SK-N-MC (cell line): ENCODE measurements around the gene NF2.
"Not testable (repeated sequence)": the region's sequence is repeated elsewhere in the genome, so short reads cannot be mapped to it uniquely, and the experiment has no call there.

Experiments
- DNase-seq: peaks from one replicate; pipeline ENCODE4 v3.0.0-alpha.2; 2011; ENCODE audit warnings: low read depth, low spot score
- H3K27ac ChIP-seq: fragments of 200-600 bp; sonication (generic); 2 replicates; pipeline ENCODE4 v1.5.1; 2016; ENCODE audit warnings: mixed run types
- H3K36me3 ChIP-seq: fragments of 200-600 bp; sonication (generic); 2 replicates; pipeline ENCODE4 v1.6.1; 2017; ENCODE audit warnings: antibody characterized with exemption, low read length, mixed read lengths; ENCODE audit not compliant: insufficient read depth
- H3K4me3 ChIP-seq: fragments of 200-600 bp; sonication (generic); 2 replicates; pipeline ENCODE4 v1.5.1; 2016
- H3K9ac ChIP-seq: fragments of 200-600 bp; sonication (generic); 2 replicates; pipeline ENCODE4 v1.8.0; 2017; ENCODE audit warnings: mixed run types, mixed read lengths; ENCODE audit not compliant: insufficient read length
- H3K9me3 ChIP-seq: fragments of 200-600 bp; sonication (generic); 2 replicates; pipeline ENCODE4 v1.6.1; 2017; ENCODE audit warnings: low read depth, mild to moderate bottlenecking, antibody characterized with exemption, low read length, moderate library complexity, mixed read lengths
- EZH2 ChIP-seq: fragments of 200-600 bp; sonication (generic); IDR thresholded peaks from one replicate; pipeline ENCODE4 v1.6.1; 2017; ENCODE audit warnings: antibody characterized with exemption
- FOXP2 ChIP-seq: optimal IDR thresholded peaks from 2 replicates; pipeline ENCODE3; 2011; ENCODE audit warnings: mild to moderate bottlenecking, moderate library complexity; ENCODE audit not compliant: insufficient read depth; ENCODE audit errors: extremely low read length, control extremely low read depth
- POLR2AphosphoS5 ChIP-seq: IDR thresholded peaks from 2 replicates; pipeline ENCODE4 v1.6.1; 2012; ENCODE audit warnings: mild to moderate bottlenecking, low read depth, low read length, borderline replicate concordance

The NF2 gene

GRCh38 chr22:29570456-29570855 lies 33.0 kb upstream of the NF2 start:
- Histone ChIP-seq H3K36me3 (no peaks in the 10 kb centered on the region; the same call in 1 of the 2 replicates), H3K4me3 (no peak overlapping the region), H3K27ac (no peak overlapping the region), H3K9me3 (no peaks in the 10 kb centered on the region), H3K9ac (no peak overlapping the region)
- no peak for DNase-seq
- TF ChIP-seq FOXP2 (no peak), EZH2 (no peak), POLR2AphosphoS5 (no peak)

DNA sequence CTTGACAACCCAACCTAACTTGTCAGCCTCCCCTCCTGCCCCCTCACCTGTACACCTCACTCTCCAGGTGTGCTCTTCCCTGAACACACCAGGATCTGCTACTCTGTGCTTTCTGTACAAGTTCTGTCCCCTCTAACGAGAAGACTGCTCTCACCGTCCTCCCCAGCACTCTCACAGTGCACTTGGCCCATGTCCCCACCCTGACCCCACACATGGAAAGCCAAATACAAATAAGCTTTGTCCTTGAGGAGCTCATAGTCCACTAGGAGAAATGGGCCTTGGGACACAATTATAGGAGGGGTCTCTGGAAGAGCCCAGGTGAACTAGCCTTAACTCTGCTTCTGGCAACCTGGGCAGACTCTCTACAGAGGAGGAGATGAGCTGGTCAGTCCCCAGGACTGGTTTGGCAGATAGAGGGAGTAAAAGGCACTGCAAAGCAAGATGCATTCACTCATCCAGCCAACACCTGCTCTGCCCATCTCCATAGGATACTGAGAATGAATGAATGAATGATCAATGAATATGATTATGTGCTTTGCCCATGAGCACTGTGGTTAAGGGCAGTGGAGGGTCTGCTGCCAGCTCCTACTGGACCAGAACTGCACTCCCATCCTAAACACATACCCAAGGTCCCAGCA lies 32.4 kb upstream of the NF2 start:
- no peak overlapping the region for H3K9ac ChIP-seq
- no peak for TF ChIP-seq EZH2
- TF ChIP-seq FOXP2 = no peak
- TF ChIP-seq POLR2AphosphoS5 = no peak
- no peak for DNase-seq

DNA sequence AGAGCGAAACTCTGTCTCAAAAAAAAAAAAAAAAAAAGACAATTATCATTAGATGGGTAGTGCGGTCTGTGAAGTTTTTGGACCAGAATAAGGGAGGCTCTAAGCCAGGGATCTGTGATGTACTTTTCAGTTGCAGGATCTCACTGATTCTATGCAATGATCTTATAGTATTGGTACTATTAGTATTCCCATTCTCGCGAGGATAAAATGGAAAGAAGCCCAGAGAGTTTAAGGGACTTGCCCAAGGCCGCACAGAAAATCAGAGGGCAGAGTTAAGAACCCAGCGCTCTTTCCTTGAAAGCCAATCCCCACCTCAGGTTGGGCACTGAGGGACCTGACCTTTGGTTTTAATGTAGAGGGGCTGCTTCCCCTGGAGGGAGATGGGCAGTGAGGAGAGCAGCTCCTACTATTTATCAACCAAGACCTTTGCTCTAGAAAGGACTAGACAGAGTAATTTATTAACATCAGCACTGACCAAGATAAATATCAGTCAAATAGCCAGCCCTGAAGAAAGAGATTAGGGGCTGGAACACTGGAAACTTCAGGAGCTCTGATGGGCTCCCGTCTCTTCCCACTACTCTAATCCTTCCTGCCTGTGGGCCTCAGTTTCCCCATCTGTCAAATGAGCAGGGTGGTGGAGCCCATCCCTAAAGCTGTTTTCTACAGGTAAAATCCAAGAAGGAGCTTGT lies 28.5 kb upstream of the NF2 start:
- no peak overlapping the region for H3K27ac ChIP-seq
- no peak for DNase-seq
- no peak overlapping the region for H3K9ac ChIP-seq
- H3K36me3 ChIP-seq = no peaks in the 10 kb centered on the region
- no peak for TF ChIP-seq FOXP2
- no peak for TF ChIP-seq POLR2AphosphoS5
- no peak for TF ChIP-seq EZH2
- no peak overlapping the region for H3K4me3 ChIP-seq
- H3K9me3 ChIP-seq = no peaks in the 10 kb centered on the region

More for the DNA sequence above, 32.4 kb upstream of the NF2 start:
- Histone ChIP-seq H3K4me3 (no peak overlapping the region), H3K36me3 (no peaks in the 10 kb centered on the region; the same call in 1 of the 2 replicates), H3K9me3 (no peaks in the 10 kb centered on the region), H3K27ac (no peak overlapping the region)

- DNase-seq = no peak
- Histone ChIP-seq H3K27ac (no peak overlapping the region), H3K4me3 (no peak overlapping the region)
These were observed 24.8 kb upstream of the NF2 start for GRCh38 chr22:29578462-29579200.

GRCh38 chr22:29580200-29580810 lies 23.1 kb upstream of the NF2 start:
- H3K9me3 ChIP-seq = no peaks in the 10 kb centered on the region
- no peak for DNase-seq
- peak overlapping the region; percentile 81 for H3K4me3 ChIP-seq
- H3K9ac ChIP-seq = peak overlapping the region; percentile 58
- TF ChIP-seq EZH2 (no peak), POLR2AphosphoS5 (no peak), FOXP2 (no peak)
- no peak overlapping the region for H3K27ac ChIP-seq
- no peaks in the 10 kb centered on the region for H3K36me3 ChIP-seq

More at GRCh38 chr22:29578462-29579200, 24.8 kb upstream of the NF2 start:
- TF ChIP-seq POLR2AphosphoS5 (no peak), EZH2 (no peak), FOXP2 (no peak)
- no peak overlapping the region for H3K9ac ChIP-seq
- no peaks in the 10 kb centered on the region for H3K9me3 ChIP-seq
- H3K36me3 ChIP-seq = no peaks in the 10 kb centered on the region

GRCh38 chr22:29581799-29582198 lies 21.6 kb upstream of the NF2 start:
- no peaks in the 10 kb centered on the region for H3K9me3 ChIP-seq
- TF ChIP-seq FOXP2 (no peak), POLR2AphosphoS5 (no peak), EZH2 (no peak)
- DNase-seq = no peak
- H3K36me3 ChIP-seq = no peaks in the 10 kb centered on the region
- H3K27ac ChIP-seq = no peak overlapping the region
- no peak overlapping the region for H3K9ac ChIP-seq
- H3K4me3 ChIP-seq = peak overlapping the region; percentile 81

- TF ChIP-seq POLR2AphosphoS5 (no peak), EZH2 (no peak), FOXP2 (no peak)
- DNase-seq = no peak
- H3K27ac ChIP-seq = no peak overlapping the region
These were observed 18.5 kb upstream of the NF2 start for GRCh38 chr22:29584975-29585374.

DNA sequence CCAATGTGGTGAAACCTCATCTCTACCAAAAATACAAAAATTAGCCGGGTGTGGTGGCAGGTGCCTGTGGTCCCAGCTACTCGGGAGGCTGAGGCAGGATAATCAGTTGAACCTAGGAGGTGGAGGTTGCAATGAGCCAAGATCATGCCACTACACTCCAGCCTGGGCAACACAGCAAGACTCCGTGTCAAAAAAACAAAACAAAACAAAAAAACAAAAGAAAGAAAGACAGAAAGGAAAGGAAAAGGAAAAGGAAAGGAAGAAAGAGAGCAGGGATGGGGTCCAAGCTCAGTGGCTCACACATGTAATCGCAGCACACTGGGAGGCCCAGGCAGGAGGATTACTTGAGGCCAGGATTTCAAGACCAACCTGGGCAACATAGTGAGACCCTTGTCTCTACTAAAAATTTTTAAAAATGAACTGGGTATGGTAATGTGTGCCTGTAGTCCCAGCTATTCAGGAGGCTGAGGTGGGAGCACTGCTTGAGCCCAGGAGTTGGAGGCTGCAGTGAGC lies 17.2 kb upstream of the NF2 start:
- H3K9ac ChIP-seq, H3K27ac ChIP-seq, H3K36me3 ChIP-seq, H3K9me3 ChIP-seq, H3K4me3 ChIP-seq, DNase-seq: not testable (repeated sequence)

More at GRCh38 chr22:29584975-29585374, 18.5 kb upstream of the NF2 start:
- H3K4me3 ChIP-seq = no peak overlapping the region
- H3K9ac ChIP-seq = no peak overlapping the region
- no peaks in the 10 kb centered on the region for H3K36me3 ChIP-seq
- H3K9me3 ChIP-seq = no peaks in the 10 kb centered on the region
